ENCODE results near the gene DIAPH3. TPM values are rescaled to one million over a fixed set of nuclear protein-coding genes. Genes with fewer than 3 reads are reported as not detected.

DIAPH3 gene
- total and polyA plus RNA-seq, 2 of the 4 experiments (the other 2 are of a cell fraction) = 8.9 to 9.3 TPM

- no peak overlapping the region for H2BK5ac ChIP-seq (ENCODE audit: low read depth, low read length, poor library complexity, severe bottlenecking)
- TF ChIP-seq MAFK (IDR thresholded peaks at IDR 0.05; ENCODE audit: low read depth, low read length) (no peak), BHLHE40 (IDR thresholded peaks at IDR 0.05; ENCODE audit: low read depth, low read length) (no peak), POLR2A (IDR thresholded peaks at IDR 0.05; ENCODE audit: low read depth, low read length) (no peak), RCOR1 (IDR thresholded peaks at IDR 0.05; ENCODE audit: insufficient replicate concordance, low read length) (no peak), SMC3 (IDR thresholded peaks at IDR 0.05; ENCODE audit: low read depth, low read length) (no peak), NFE2L2 (IDR thresholded peaks at IDR 0.05; ENCODE audit: low read depth, low read length) (no peak), CHD1 (IDR thresholded peaks at IDR 0.05; ENCODE audit: low read depth, low read length) (no peak), USF2 (IDR thresholded peaks at IDR 0.05; ENCODE audit: low read depth, low read length) (no peak), CTCF (conservative IDR thresholded peaks at IDR 0.05; ENCODE audit: low read depth, low read length) (no peak), RAD21 (IDR thresholded peaks at IDR 0.05; ENCODE audit: low read length) (no peak), CEBPB (IDR thresholded peaks at IDR 0.05; ENCODE audit: low read depth, low read length) (no peak), MXI1 (IDR thresholded peaks at IDR 0.05; ENCODE audit: borderline replicate concordance, low read depth, low read length) (no peak), RFX5 (IDR thresholded peaks at IDR 0.05; ENCODE audit: low read depth, low read length) (no peak), FOS (IDR thresholded peaks at IDR 0.05; ENCODE audit: low read depth, low read length) (no peak), MAZ (IDR thresholded peaks at IDR 0.05; ENCODE audit: borderline replicate concordance, low read depth, low read length) (no peak)
- TF ChIP-seq, protein P1, sequence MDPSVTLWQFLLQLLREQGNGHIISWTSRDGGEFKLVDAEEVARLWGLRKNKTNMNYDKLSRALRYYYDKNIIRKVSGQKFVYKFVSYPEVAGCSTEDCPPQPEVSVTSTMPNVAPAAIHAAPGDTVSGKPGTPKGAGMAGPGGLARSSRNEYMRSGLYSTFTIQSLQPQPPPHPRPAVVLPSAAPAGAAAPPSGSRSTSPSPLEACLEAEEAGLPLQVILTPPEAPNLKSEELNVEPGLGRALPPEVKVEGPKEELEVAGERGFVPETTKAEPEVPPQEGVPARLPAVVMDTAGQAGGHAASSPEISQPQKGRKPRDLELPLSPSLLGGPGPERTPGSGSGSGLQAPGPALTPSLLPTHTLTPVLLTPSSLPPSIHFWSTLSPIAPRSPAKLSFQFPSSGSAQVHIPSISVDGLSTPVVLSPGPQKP (IDR thresholded peaks at IDR 0.05; ENCODE audit: borderline replicate concordance, low read depth, low read length) = no peak
- dilution Hi-C loops (cut with HindIII; ENCODE audit: low sequenced_read_pairs, unreplicated experiment) (no loop called here), intact Hi-C loops (cut with micrococcal nuclease) (no loop called here), in situ Hi-C loops (cut with MboI; ENCODE audit: low sequenced_read_pairs) (no loop called here)
- ChIA-PET CTCF (no interaction called here), POLR2A (ENCODE audit: unreplicated experiment) (no interaction called here)
- H3K9ac ChIP-seq (ENCODE audit: low read depth, low read length) = no peak overlapping the region
- no peak overlapping the region for H3K4ac ChIP-seq (ENCODE audit: low read depth, low read length)
- H3K56ac ChIP-seq (ENCODE audit: extremely low read depth, insufficient read depth, low read length) = no peak overlapping the region
- WGBS, 2 experiments (ENCODE audit: extremely low coverage in 2 of 2, insufficient read length in 1 of 2) = 100% methylated on average over 1 of the region's 3 CpGs; no CpG with 5 or more reads in 1 of the 2 experiments
- no peak for DNase-seq
- no peak overlapping the region for H4K5ac ChIP-seq (ENCODE audit: low read depth, low read length)
- peaks cover 3% of the 10 kb centered on the region for H3K36me3 ChIP-seq (ENCODE audit: control insufficient read depth, insufficient read depth, low read length)
- no peak overlapping the region for H2AK5ac ChIP-seq (ENCODE audit: low read depth, low read length)
- H4K20me1 ChIP-seq (ENCODE audit: insufficient read depth, low read length) = no peaks in the 10 kb centered on the region
- H2AK9ac ChIP-seq (replicated peaks; ENCODE audit: low read depth, low read length, poor library complexity) = no peak overlapping the region
- H3K4me2 ChIP-seq (ENCODE audit: low read depth, low read length) = no peak overlapping the region
- no peak overlapping the region for H3K23ac ChIP-seq (ENCODE audit: low read depth, low read length)
- H3K27ac ChIP-seq (ENCODE audit: insufficient read depth, low read length) = no peak overlapping the region
- peaks cover 10 to 15% of the 10 kb centered on the region in 2 experiments; a peak in 2 of 4 replicates for H3K79me1 ChIP-seq (ENCODE audit: low read depth in 1 of 2, low read length in 2 of 2)
- H3K14ac ChIP-seq (replicated peaks; ENCODE audit: low read depth, low read length) = no peak overlapping the region
- H3K4me3 ChIP-seq (ENCODE audit: insufficient read depth, low read depth, low read length) = no peak overlapping the region
- H2BK120ac ChIP-seq (ENCODE audit: low read depth, low read length) = no peak overlapping the region
- no peak overlapping the region for H4K91ac ChIP-seq (ENCODE audit: insufficient read depth, low read depth, low read length)
- no peak overlapping the region for H4K8ac ChIP-seq (ENCODE audit: low read depth in 2 of 2, low read length in 2 of 2)
- H2BK20ac ChIP-seq (ENCODE audit: low read depth, low read length) = no peak overlapping the region
- H2BK15ac ChIP-seq (ENCODE audit: low read depth, low read length) = no peak overlapping the region
- H3K18ac ChIP-seq (ENCODE audit: low read depth, low read length) = no peak overlapping the region
- no peaks in the 10 kb centered on the region for H3K4me1 ChIP-seq (ENCODE audit: control insufficient read depth, insufficient read depth, low read length)
- no peaks in the 10 kb centered on the region for H3K9me1 ChIP-seq (ENCODE audit: insufficient read depth, low read length)
- no peaks in the 10 kb centered on the region for H3K27me3 ChIP-seq (ENCODE audit: control insufficient read depth, insufficient read depth, low read length)
- H2AFZ ChIP-seq (replicated peaks; ENCODE audit: low read length, poor library complexity) = no peak overlapping the region
- H3K9me3 ChIP-seq (ENCODE audit: control insufficient read depth, insufficient read depth, low read length) = peaks cover 3% of the 10 kb centered on the region
- BruUV-seq (replicated peaks) = no TSS peak
- no peak for ATAC-seq (ENCODE audit: low read depth)
Measured at GRCh38 chr13:60020288-60020687, 143.4 kb downstream of the DIAPH3 start.
